ENCODE data around the gene TTF2.

DNA sequence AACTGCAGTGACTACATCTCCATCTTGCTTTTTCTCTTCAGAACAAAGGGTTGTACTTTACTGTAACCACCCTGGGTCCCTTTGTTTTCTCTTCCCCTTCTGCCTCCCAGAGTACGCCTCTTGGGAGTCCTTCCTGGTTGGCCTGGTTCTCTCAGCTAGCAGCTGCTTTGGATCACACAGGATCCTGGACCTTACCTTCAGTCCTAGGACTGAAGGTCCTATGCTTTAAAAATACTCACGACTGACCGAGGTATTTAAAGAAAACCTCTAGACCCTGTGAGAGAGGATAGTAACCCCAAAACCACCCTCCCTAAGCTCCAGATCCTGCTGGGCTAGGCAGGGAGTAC, 56.6 kb downstream of the TTF2 start:
- no peak for TF ChIP-seq EZH2 (IDR thresholded peaks at IDR 0.05; ENCODE audit: insufficient read depth, poor library complexity, severe bottlenecking)
- TF ChIP-seq EZH2phosphoT487 (IDR thresholded peaks at IDR 0.05; ENCODE audit: insufficient read depth, low read depth) = no peak

All from GM23248 (cell line).